AG04449 (cell line): ENCODE measurements around the gene NR1H3.

ENCODE experiments used
- CTCF ChIA-PET: fragments of 350-600 bp; formaldehyde crosslinking; extraction: SDS; loops from one replicate; lab custom pipeline; 2021; ENCODE audit warnings: antibody characterized with exemption; lab: Yijun Ruan, JAX
- POLR2A ChIA-PET: fragments of 400-600, 350-600 bp; formaldehyde crosslinking; extraction: SDS; loops from one replicate; lab custom pipeline; 2020; ENCODE audit warnings: antibody characterized with exemption, inconsistent platforms; lab: Yijun Ruan, JAX
- DNase-seq: peaks from one replicate; pipeline ENCODE4 v3.0.0-alpha.2; 2010; ENCODE audit warnings: low read depth, low spot score
- H3K4me3 ChIP-seq: 2 replicates; pipeline ENCODE4 v1.5.1; 2011; ENCODE audit warnings: low read depth, mild to moderate bottlenecking, control low read depth, low read length
- CTCF ChIP-seq: IDR thresholded peaks from one replicate; pipeline ENCODE4 v1.5.1; 2011; ENCODE audit warnings: mild to moderate bottlenecking, moderate library complexity, low read length, control low read depth, inconsistent platforms; ENCODE audit not compliant: insufficient read depth; ENCODE audit errors: missing control alignments

The NR1H3 gene

GRCh38 chr11:47247502-47247901 is 10.3 kb upstream of the NR1H3 start:
- no peak for DNase-seq
- ChIA-PET CTCF (interaction anchor here (0.8 to 7.0 kb wide), 6 partner anchors 8 to 107 kb away, joined by 4 to 55 read pairs (median 6); partner anchors contain the start of gene NR1H3), POLR2A (interaction anchor here (1.4 to 2.2 kb wide), 7 partner anchors 10 to 168 kb away, joined by 3 to 14 read pairs (median 6); no protein-coding TSS in a partner anchor)
- peak overlapping the region; percentile 72; the same call in 1 of the 2 replicates for H3K4me3 ChIP-seq
- TF ChIP-seq CTCF = no peak

- peak overlapping the region; percentile 72 for H3K4me3 ChIP-seq
- DNase-seq = no peak
- no peak for TF ChIP-seq CTCF
- CTCF ChIA-PET = interaction anchor here (0.9 to 7.0 kb wide), 13 partner anchors 10 to 126 kb away, joined by 3 to 55 read pairs (median 5); partner anchors contain the start of genes NR1H3 and PACSIN3
- POLR2A ChIA-PET = interaction anchor here (0.7 to 2.2 kb wide), 15 partner anchors 10 to 168 kb away, joined by 3 to 14 read pairs (median 5); partner anchors contain the start of gene NR1H3
These were observed 9.5 kb upstream of the NR1H3 start for GRCh38 chr11:47248304-47248663.

- CTCF ChIA-PET = interaction anchor here (0.7 to 7.0 kb wide), 15 partner anchors 9 to 125 kb away, joined by 3 to 55 read pairs (median 4); partner anchors contain the start of genes ARFGAP2, NR1H3 and PACSIN3
These were observed 9.0 kb upstream of the NR1H3 start, which contains the start of gene ACP2 for GRCh38 chr11:47248664-47249377. ACP2 (minus strand) TSS chr11:47248814; CDS start chr11:47248789, 25 bp downstream.

GRCh38 chr11:47249378-47249715 is 8.4 kb upstream of the NR1H3 start:
- CTCF ChIA-PET = interaction anchor here (0.7 to 7.0 kb wide), 8 partner anchors 9 to 100 kb away, joined by 3 to 55 read pairs (median 6); partner anchors contain the start of genes ARFGAP2 and NR1H3
- DNase-seq = no peak
- TF ChIP-seq CTCF = no peak
- POLR2A ChIA-PET = interaction anchor here (1.3 to 2.2 kb wide), 5 partner anchors 12 to 167 kb away, joined by 3 to 14 read pairs (median 5); no protein-coding TSS in a partner anchor
- H3K4me3 ChIP-seq = peak overlapping the region; percentile 72

More at GRCh38 chr11:47248664-47249377, 9.0 kb upstream of the NR1H3 start, which contains the start of gene ACP2:
- POLR2A ChIA-PET = interaction anchor here (0.7 to 2.2 kb wide), 15 partner anchors 9 to 167 kb away, joined by 3 to 14 read pairs (median 5); partner anchors contain the start of gene NR1H3
- no peak for DNase-seq
- TF ChIP-seq CTCF = peak; percentile 48
- peak within 1 kb of the TSS; percentile 72 for H3K4me3 ChIP-seq

- CTCF ChIA-PET = interaction anchor here (0.7 kb wide), 1 partner anchor 8 kb away, joined by 3 read pairs; no protein-coding TSS in a partner anchor
These were observed 6.0 kb upstream of the NR1H3 start for GRCh38 chr11:47251751-47252150.

More at GRCh38 chr11:47251751-47252150, 6.0 kb upstream of the NR1H3 start:
- no peak for TF ChIP-seq CTCF
- H3K4me3 ChIP-seq = no peak overlapping the region
- no peak for DNase-seq
- POLR2A ChIA-PET = interaction anchor here (0.6 kb wide), 1 partner anchor 39 kb away, joined by 3 read pairs; no protein-coding TSS in a partner anchor
